Gastrocnemius medialis (tissue), 4 donors: ENCODE results near the gene NYAP1. TPM values are rescaled to one million over a fixed set of nuclear protein-coding genes. Genes with fewer than 3 reads are reported as not detected.
A peak's percentile ranks its signal among the peaks of the same experiment; 100 is the strongest.

Experiments
- ATAC-seq, 2 donors: fragments of 150-250 bp; one replicate each; pipeline ENCODE4 v1.9.1; 2016
- DNase-seq, 2 donors: peaks; one replicate each; pipeline ENCODE4 v3.0.0-alpha.2; 2019
- H3K27ac ChIP-seq, 4 donors: fragments of 200-600 bp; sonication (generic); 1 replicate in 1 of 4; 2 replicates in 3 of 4; pipeline ENCODE4 v1.5.1; 2016 to 2018; ENCODE audit warnings: mild to moderate bottlenecking in 2 of 4, moderate library complexity in 1 of 4
- H3K27me3 ChIP-seq, 3 donors: fragments of 200-600 bp; sonication (generic) in 2 of 3; 1 replicate in 1 of 3; 2 replicates in 2 of 3; pipeline versions ENCODE4 v1.5.1 to v1.6.0; 2016 to 2019; ENCODE audit warnings: mild to moderate bottlenecking in 1 of 3, moderate library complexity in 1 of 3
- H3K36me3 ChIP-seq, 2 donors: fragments of 200-600 bp; sonication (generic) in 1 of 2; one replicate each; pipeline ENCODE4 v1.5.1; 2017 to 2018
- H3K4me1 ChIP-seq, 2 donors: fragments of 200-600 bp; sonication (generic) in 1 of 2; one replicate each; pipeline ENCODE4 v1.5.1; 2016 to 2017; ENCODE audit warnings: mild to moderate bottlenecking in 2 of 2
- H3K4me3 ChIP-seq, 4 donors: fragments of 200-600 bp; sonication (generic) in 3 of 4; 1 replicate in 1 of 4; 2 replicates in 3 of 4; pipeline ENCODE4 v1.5.1; 2016 to 2019; ENCODE audit warnings: mild to moderate bottlenecking in 2 of 4
- H3K9me3 ChIP-seq, 3 donors: fragments of 200-600 bp; sonication (generic) in 2 of 3; 1 replicate in 1 of 3; 2 replicates in 2 of 3; pipeline ENCODE4 v1.5.1; 2016 to 2019
- CTCF ChIP-seq, 5 experiments: fragments of 450-650 bp in 3 of 5; fragments of 200-600 bp in 2 of 5; sonication (generic) in 2 of 5; IDR thresholded peaks in 4 of 5; conservative IDR thresholded peaks in 1 of 5; 1 replicate in 4 of 5; 2 replicates in 1 of 5; pipeline ENCODE4 v1.5.1; 2016 to 2019; ENCODE audit warnings: antibody characterized with exemption in 5 of 5, mild to moderate bottlenecking in 3 of 5, moderate library complexity in 3 of 5
- POLR2A ChIP-seq, 2 donors: fragments of 450-650 bp; IDR thresholded peaks; one replicate each; pipeline ENCODE4 v1.6.1; 2017; ENCODE audit warnings: antibody characterized with exemption in 2 of 2, mild to moderate bottlenecking in 2 of 2, moderate library complexity in 2 of 2
- in situ Hi-C, 4 donors: fragments of 200-750 bp; cut with MboI; loops; one replicate each; pipeline versions ENCODE4 v1.15.0 to v1.8.0; 2017; ENCODE audit warnings: low sequenced_read_pairs in 4 of 4
- intact Hi-C: fragments of 100-400 bp; cut with DNase I; formaldehyde crosslinking; loops from one replicate; pipeline ENCODE4 v1.15.1; 2023; ENCODE audit warnings: low total_unique reads
- total RNA-seq, 4 donors: library from RNA; depleted of rRNA; stranded (reverse); fragments of >200 nt; gene quantifications; one replicate each; pipeline versions ENCODE4 v1.1.0 to v1.2.3, GENCODE V29; 2016

The NYAP1 gene
- total RNA-seq, 4 donors from 2014 or later: 0.29 TPM; not detected in 3

DNA sequence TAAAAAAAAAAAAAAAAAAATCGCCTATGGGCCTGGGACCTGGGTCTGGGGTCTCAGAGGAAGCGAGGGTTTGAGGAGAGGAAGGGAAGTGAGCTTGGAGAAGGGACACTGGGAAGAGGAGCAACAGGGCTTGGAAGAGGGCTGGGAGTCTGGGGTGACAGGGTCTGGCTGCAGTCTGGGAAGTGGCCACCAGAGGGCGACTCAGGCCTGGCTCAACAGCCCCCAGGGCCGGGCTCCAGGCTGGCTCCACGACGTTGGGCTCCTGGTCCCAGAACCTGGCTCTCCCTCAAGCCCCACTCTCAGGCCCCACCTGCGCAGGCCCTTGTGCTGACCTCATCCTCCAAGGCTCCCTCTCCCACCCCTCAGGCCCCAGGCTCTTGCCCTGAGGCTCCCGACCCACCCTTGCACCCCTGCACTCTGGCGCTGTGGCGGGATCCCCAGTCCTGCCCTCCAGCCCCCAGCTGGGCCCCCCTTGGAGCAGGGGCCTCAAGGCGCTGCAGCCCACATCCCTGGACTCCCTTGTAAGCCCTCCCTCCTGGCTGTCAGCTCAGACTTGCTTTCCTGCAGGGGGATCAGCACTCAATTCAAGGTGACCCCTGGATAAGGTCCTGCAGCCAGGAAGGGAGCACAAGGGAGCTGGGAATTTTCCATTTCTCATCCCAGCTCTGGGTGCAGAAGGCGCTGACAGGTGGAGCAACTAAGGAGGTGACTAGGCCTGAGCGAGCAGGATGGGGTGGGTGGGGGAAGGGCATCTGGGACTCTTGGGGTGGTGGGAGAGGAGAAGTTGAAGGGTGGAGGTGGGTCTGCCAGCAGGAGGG, 14.3 kb upstream of the NYAP1 start:
- ATAC-seq (peak; percentile 76 to 80), DNase-seq (peak; percentile 67 to 80)
- H3K36me3 ChIP-seq: peaks cover 0 to 13% of the 10 kb centered on the region in 2 donors
- no peak overlapping the region for H3K4me3 ChIP-seq
- intact Hi-C loops (loop anchor here (1.0 to 10.0 kb wide), 5 partner anchors 14 to 258 kb away; partner anchors contain the start of genes GNB2, NYAP1 and POP7), in situ Hi-C loops (loop anchor here (5.0 to 25.0 kb wide), 6 partner anchors 85 to 393 kb away; partner anchors contain the start of genes GIGYF1 (in 2 of the 4), SLC12A9 (in 2 of the 4), TRIP6 (in 2 of the 4) and EPO (in 1 of the 4))
- no peaks in the 10 kb centered on the region for H3K9me3 ChIP-seq
- H3K4me1 ChIP-seq: peaks cover 7 to 18% of the 10 kb centered on the region in 2 donors
- peak; percentile 90 to 98 (median 95) for TF ChIP-seq CTCF (IDR thresholded peaks at IDR 0.05 in 4 of 5, conservative IDR thresholded peaks at IDR 0.05 in 1 of 5)
- no peak for TF ChIP-seq POLR2A (IDR thresholded peaks at IDR 0.05)
- H3K27ac ChIP-seq: peak overlapping the region in 1 of 4 donors; percentile 52
- no peaks in the 10 kb centered on the region for H3K27me3 ChIP-seq

- Histone ChIP-seq H3K4me1 (peaks cover 14 to 15% of the 10 kb centered on the region in 2 donors), H3K27me3 (no peaks in the 10 kb centered on the region), H3K27ac (no peak overlapping the region), H3K4me3 (no peak overlapping the region), H3K9me3 (no peaks in the 10 kb centered on the region), H3K36me3 (peaks cover 0 to 15% of the 10 kb centered on the region in 2 donors)
- TF ChIP-seq CTCF (IDR thresholded peaks at IDR 0.05 in 4 of 5, conservative IDR thresholded peaks at IDR 0.05 in 1 of 5): no peak
- no peak for TF ChIP-seq POLR2A (IDR thresholded peaks at IDR 0.05)
- intact Hi-C loops: loop anchor here (10.0 kb wide), 2 partner anchors 204 to 234 kb away; partner anchors contain the start of genes GNB2 and POP7
- no peak for DNase-seq
- in situ Hi-C loops: loop anchor here (5.0 to 25.0 kb wide), 6 partner anchors 84 to 391 kb away; partner anchors contain the start of genes GIGYF1 (in 2 of the 4), SLC12A9 (in 2 of the 4), TRIP6 (in 2 of the 4) and EPO (in 1 of the 4)
- no peak for ATAC-seq
Measured at GRCh38 chr7:100471021-100471420, 12.7 kb upstream of the NYAP1 start.

- H3K4me1 ChIP-seq: peaks cover 24 to 25% of the 10 kb centered on the region in 2 donors
- peaks cover 0 to 11% of the 10 kb centered on the region in 2 donors for H3K36me3 ChIP-seq
- intact Hi-C loops (loop anchor here (10.0 kb wide), 2 partner anchors 203 to 233 kb away; partner anchors contain the start of genes GNB2 and POP7), in situ Hi-C loops (loop anchor here (5.0 to 25.0 kb wide), 6 partner anchors 83 to 390 kb away; partner anchors contain the start of genes GIGYF1 (in 2 of the 4), SLC12A9 (in 2 of the 4), TRIP6 (in 2 of the 4) and EPO (in 1 of the 4))
- no peak for ATAC-seq
- no peak for TF ChIP-seq POLR2A (IDR thresholded peaks at IDR 0.05)
- no peak for TF ChIP-seq CTCF (IDR thresholded peaks at IDR 0.05 in 4 of 5, conservative IDR thresholded peaks at IDR 0.05 in 1 of 5)
- H3K27me3 ChIP-seq: no peaks in the 10 kb centered on the region
- DNase-seq: no peak
- no peak overlapping the region for H3K4me3 ChIP-seq
- H3K9me3 ChIP-seq: no peaks in the 10 kb centered on the region
- peak overlapping the region in 3 of 4 donors; percentile 37 to 54 (median 49) for H3K27ac ChIP-seq
Measured at GRCh38 chr7:100472121-100472851, 11.4 kb upstream of the NYAP1 start.

GRCh38 chr7:100472854-100473499, 10.8 kb upstream of the NYAP1 start:
- DNase-seq (no peak), ATAC-seq (no peak)
- Histone ChIP-seq H3K27ac (peak overlapping the region; percentile 37 to 54 (median 50)), H3K4me3 (no peak overlapping the region), H3K36me3 (peaks cover 0 to 11% of the 10 kb centered on the region in 2 donors), H3K9me3 (no peaks in the 10 kb centered on the region), H3K4me1 (peaks cover 29 to 32% of the 10 kb centered on the region in 2 donors), H3K27me3 (no peaks in the 10 kb centered on the region)
- in situ Hi-C loops (loop anchor here (5.0 to 25.0 kb wide), 6 partner anchors 82 to 389 kb away; partner anchors contain the start of genes GIGYF1 (in 2 of the 4), SLC12A9 (in 2 of the 4), TRIP6 (in 2 of the 4) and EPO (in 1 of the 4)), intact Hi-C loops (loop anchor here (10.0 kb wide), 2 partner anchors 202 to 232 kb away; partner anchors contain the start of genes GNB2 and POP7)
- TF ChIP-seq CTCF (IDR thresholded peaks at IDR 0.05 in 4 of 5, conservative IDR thresholded peaks at IDR 0.05 in 1 of 5) (no peak), POLR2A (IDR thresholded peaks at IDR 0.05) (no peak)
